ENCODE data around the gene EFS.
"Not testable (repeated sequence)": the region's sequence is repeated elsewhere in the genome, so short reads cannot be mapped to it uniquely, and the experiment has no call there.

EFS gene

DNA sequence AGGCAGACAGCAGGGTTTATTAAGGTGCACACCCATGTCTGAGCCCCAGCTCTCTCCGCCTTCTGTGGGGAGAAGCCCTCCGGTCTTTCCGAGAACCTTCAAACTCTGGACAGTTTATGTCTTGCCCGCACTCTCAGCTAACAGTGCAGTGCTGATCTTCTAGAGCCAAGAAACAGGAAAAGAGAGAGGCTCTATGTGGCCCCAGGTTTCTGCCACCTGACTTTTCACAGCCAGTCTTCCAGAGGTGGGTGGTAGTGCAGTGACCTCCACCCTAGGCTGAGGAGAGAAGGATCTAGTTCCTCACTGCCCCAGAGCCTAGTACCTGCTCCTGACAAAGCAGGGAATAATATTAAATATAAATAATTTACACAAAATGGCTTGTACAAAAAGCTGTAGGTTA is 8.3 kb downstream of the EFS start:
- DNase-seq: no peak

GRCh38 chr14:23355871-23356435 is 9.0 kb downstream of the EFS start:
- no peak for DNase-seq

DNA sequence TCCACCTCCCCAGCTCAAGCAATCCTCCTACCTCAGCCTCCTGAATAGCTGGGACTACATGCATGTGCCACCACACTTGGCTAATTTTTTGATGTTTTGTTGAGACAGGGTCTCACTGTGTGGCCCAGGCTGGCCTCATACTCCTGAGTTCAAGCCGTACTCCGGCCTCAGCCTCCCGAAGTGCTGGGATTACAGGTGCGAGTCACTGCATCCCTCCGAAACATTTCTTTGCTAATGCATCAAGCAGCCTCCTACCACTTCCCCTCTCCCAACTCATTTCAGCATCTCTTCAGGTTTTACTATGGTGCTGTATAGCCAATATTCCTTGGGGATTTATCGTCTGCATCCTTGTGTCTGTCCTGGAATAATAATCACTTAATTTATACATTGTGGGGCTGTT is 10.0 kb downstream of the EFS start:
- no peak for DNase-seq

- no peak for DNase-seq
These were observed 11.6 kb downstream of the EFS start for GRCh38 chr14:23353433-23353780.

- peak; percentile 93 for DNase-seq
These were observed 12.2 kb downstream of the EFS start, which contains the start of gene SLC22A17 for GRCh38 chr14:23352506-23353432. Gene SLC22A17, minus strand, starts transcription at chr14:23352887.

DNA sequence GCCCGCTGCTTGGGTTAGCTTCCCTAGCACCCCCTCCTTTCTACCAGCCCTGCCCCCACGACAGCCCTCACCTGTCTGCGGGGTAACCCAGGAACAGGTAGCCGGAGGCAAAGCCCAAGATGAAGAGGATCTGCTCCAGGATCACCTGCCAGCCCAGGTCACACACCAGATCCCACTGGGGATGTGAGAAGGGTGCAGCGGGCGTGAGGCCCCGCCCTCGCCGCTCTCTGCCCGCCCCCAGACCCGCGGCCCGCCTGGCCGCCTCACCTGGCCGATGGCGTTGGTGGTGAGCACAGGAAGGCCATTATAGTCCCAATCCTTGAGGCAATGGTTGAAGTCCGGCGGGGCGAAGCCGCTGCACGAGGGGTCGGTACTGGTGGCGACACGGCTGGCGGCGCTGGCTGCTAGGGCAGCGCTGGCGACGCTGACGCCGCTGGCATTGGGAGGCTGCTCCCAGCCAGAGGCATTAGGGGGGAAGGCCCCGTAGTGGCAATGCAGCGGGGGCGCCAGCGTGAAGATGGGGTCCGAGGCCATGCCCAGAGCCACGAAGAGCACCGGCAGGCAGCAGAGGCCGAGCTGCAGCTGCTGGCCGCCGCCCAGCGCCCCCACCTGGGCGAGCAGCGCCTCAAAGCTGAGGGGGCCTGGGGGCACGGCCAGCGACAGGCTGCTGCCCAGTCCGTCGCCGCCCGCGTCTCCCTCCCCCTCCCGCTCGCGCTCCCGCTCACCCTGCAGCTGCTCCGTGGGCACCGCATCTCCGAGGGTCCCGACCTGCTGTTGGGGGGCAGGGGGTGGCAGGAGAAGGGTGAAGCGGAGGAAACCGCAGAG is 13.1 kb downstream of the EFS start:
- no peak for DNase-seq

DNA sequence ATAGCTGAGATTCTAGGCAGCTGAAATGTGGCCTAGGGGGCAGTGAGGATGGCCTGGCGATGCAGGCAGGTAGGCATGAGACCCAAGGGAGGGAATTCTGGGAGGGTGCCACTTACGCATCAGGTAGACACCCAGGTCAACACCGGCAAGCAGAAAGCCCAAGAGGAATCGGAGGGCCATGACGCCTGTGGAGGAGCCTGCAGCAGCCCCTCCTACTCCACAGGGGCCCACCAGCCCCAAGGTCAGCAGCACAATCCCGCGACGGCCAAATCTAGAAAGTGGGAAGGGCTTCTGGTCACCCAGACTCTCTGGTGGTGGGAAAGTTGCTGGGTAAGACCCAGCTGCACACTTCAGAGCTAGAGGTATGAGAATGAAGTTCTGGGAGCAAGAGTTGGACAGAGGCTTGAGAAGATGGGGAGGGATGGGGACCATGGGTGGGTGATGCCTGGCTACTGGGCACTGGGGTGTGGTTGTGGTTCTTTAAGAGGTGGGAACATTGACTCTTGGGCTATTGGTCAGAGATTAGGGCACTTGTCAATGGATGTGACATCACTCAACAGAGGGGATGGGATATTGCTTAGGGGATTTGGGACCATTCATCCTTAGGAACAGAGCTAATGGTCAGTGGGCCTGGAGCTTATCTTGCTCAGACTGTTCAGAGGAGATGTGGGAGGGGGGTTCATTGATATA is 15.7 kb downstream of the EFS start:
- no peak for DNase-seq

DNA sequence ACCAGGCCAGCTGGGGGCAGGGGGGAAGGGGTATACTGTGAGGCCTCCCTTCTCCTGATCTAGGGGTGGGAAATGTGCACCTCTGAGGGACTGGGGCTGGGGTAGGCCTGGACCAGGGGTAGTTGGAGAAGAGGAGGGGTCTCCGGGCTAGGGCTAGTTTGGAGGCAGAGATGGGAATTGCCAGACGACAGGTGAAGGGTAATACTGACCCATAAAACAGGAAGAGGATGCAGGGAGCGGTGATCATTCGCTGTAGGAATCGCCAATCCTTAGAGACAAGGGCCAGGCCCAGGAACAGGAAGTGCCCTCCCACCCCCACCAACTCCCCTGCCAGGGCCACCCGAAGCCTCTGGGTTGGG is 16.7 kb downstream of the EFS start:
- DNase-seq: no peak

DNA sequence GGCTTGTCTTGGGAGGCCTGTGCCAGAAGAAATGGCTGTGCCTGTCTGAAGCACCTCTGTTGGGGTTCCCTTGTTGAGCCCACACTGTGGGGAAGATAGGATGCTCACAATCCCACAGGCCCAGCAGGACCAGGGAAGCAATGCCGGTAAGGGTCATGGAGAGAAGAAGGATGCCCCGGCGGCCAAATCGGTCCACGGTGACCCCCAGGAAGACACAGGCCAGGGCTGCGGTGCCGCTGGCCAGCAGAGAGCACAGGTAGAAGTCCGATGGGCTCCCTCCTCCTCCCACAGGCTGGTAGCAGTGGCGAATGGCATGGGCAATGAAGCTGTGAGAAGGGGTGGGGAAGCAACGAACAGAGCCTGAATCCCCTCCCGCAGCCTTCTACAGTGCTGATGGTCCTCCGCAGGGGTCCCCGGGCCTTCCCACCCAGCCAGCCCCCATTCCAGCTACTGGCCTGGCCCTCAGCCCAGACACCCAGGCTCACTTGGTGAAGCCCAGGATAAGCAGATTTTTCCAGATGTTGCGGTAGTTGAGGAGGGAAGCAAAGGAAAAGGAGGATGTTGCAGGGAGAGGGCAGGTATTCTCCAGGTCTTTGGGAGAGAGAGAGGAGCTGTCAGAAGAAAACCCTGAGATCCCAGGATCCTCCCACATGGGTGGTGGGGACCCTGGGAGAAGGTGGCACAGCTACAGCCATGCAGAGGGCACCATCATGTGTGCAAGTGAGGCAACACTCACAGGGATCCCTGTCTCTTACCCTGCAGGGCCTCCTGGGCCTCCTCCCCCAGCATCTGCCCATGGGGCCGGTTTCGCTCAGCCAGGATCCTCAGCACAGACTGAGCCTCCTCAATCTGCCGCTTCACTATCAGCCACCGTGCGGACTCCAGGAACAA is 17.3 kb downstream of the EFS start:
- no peak for DNase-seq

GRCh38 chr14:23346693-23347405 is 18.1 kb downstream of the EFS start:
- DNase-seq: no peak

DNA sequence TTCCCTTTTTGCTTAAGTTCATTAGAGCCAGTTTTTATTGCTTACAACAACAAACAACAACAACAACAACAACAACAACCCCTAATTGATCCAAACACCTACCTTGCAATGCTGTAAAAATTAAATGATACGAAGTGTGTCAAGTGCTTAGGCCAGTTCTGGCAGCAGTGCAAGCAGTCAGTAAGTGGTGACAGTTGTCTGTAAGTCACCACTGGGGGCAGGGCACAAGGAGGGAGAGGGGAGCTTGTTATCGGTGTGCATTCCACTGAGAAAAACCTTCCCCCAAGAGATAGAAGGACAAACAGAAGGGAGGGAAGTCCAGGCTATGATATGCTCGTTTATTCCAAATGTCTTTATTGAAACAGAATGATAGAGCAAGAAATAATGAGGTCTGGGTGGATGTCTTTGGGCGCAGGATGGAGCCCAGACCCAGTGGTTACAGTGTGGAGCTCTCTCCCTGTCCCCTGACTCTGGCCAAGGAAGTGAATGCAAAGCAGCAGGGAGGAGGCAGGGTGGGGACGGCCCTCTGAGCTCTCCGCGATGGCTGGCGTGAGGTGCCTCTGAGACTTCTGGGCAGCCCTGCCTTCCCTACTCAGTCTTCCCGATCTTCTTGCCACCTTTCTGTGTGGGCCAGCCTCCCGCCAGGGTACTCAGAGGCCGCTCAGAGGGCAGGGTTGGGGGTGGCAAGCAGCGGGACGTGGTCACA is 18.8 kb downstream of the EFS start:
- no peak for DNase-seq

DNA sequence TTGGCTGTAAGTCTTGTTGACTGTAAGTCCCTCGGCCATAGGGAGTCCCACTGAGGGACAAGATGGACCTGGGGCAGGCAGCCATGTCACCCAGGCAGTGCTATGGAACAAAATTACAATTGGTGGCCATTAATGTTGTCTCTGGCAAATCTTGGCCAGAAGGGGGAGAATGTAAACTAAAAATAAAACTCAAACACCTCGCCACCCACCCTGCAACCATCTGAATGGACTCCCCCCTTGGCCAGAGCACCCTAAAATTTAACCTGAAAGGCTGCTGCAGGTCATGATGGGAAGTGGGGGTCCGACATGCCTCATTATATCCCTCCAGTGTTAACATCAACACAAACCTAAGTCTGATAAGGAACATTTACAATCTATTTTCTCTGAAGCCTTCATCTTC is 20.5 kb downstream of the EFS start:
- no peak for DNase-seq

GRCh38 chr14:23339506-23340268 is 25.3 kb downstream of the EFS start:
- DNase-seq: no peak

- no peak for DNase-seq
These were observed 29.3 kb downstream of the EFS start for GRCh38 chr14:23335623-23336022.

DNA sequence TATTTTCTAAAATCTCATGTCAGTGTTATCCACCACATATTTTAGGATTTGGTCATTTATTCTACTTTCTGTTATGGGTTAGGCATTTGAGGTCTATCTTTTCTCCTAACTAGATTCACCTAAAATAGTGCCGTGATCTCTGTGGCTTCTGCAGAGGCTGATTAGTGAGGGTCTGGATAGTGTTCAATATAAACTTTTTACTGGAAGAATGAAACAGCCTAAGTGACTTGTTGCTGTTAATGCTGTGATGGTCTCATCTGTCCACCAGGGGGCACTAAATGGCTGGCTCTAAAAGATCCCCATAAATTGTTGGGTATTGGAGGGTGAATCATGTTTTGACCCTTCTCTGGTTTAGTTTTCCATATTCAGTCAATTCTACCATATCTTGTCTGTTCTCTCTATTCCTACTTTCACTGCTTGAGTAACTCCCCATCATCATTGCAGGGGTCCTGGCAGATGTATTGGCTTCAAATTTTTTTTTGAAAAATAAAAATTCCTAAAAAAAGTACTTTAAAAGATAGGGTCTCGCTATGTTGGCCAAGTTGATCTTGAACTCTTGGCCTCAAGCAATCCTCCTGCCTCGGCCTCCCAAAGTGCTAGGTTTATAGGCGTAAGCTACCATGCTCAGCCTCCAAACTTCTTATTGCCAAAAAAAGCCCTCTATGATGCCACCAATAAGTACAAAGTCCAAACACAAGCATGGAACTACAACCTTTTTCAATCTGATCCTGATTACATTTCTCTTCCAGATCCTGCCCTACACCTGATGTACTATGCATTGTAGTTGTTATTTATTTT is 36.8 kb downstream of the EFS start:
- DNase-seq: peak; percentile 77

- no peak for DNase-seq
These were observed 38.3 kb downstream of the EFS start for GRCh38 chr14:23326491-23327332.

- not testable (repeated sequence) for DNase-seq
These were observed 39.2 kb downstream of the EFS start for GRCh38 chr14:23325746-23326145.

DNA sequence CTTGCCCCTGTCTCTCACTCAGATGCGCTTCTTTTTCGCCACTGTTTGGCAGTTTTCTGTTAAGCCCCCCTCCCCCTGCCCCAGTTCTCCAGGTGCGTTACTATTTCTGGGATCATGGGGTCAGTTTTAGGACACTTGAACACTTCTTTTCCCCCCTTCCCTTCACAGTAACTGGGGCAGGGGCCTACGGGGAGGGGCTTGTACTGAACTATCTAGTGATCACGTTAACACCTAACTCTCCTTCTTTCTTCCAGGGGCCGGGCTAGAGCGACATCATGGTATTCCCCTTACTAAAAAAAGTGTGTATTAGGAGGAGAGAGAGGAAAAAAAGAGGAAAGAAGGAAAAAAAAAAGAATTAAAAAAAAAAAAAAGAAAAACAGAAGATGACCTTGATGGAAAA is 40.0 kb downstream of the EFS start:
- DNase-seq: no peak

Measured in fibroblast of skin of scalp (primary cell).